Measurements from ENCODE around the gene EPSTI1. TPM values are rescaled to one million over a fixed set of nuclear protein-coding genes. Genes with fewer than 3 reads are reported as not detected.

The EPSTI1 gene
- total and polyA plus RNA-seq, 9 donors = 1.5 to 20.8 (median 5.4) TPM

DNA sequence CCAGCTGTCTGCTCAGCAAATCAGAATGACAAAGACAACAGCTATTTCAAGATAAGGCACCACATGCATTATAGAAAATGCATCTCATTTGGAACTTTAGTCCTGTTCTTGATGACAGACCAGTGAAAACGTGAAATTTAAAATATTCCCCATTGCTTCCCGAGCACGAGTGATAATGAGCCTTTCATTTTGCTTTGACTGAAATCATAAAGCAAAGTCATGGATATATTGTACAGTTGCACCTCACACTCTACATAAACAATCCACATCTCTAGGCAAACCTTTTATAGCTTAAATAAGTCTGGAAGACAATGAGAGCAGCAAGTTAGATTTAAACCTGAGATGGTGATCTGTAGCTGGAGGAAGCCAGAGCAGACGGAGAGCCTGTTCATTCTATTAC is 131.6 kb downstream of the EPSTI1 start:
- Histone ChIP-seq H3K4me1 (ENCODE audit: insufficient read depth) (peaks cover 4% of the 10 kb centered on the region), H3K36me3 (no peaks in the 10 kb centered on the region), H3K4me3 (no peak overlapping the region), H3K9me3 (no peaks in the 10 kb centered on the region), H3K27ac (no peak overlapping the region), H3K27me3 (no peaks in the 10 kb centered on the region)
- intact Hi-C loops (cut with DNase I) = no loop called here
- no peak for DNase-seq
- TF ChIP-seq EP300 (IDR thresholded peaks at IDR 0.05) = no peak
- no peak for TF ChIP-seq CTCF (IDR thresholded peaks at IDR 0.05)
- TF ChIP-seq POLR2A (IDR thresholded peaks at IDR 0.05) = no peak
- 86 to 90% (median 88%) methylated on average over 4 of the region's 4 CpGs for WGBS, 3 donors

- intact Hi-C loops (cut with DNase I) = no loop called here
- H3K27me3 ChIP-seq = no peaks in the 10 kb centered on the region
- TF ChIP-seq EP300 (IDR thresholded peaks at IDR 0.05) (no peak), POLR2A (IDR thresholded peaks at IDR 0.05) (no peak), CTCF (IDR thresholded peaks at IDR 0.05) (no peak)
- no peak for DNase-seq
- no peak overlapping the region for H3K27ac ChIP-seq
- 50 to 59% (median 50%) methylated on average over 2 of the region's 2 CpGs for WGBS, 3 donors
- H3K4me1 ChIP-seq (ENCODE audit: insufficient read depth) = peaks cover under 1% of the 10 kb centered on the region
- H3K9me3 ChIP-seq = no peaks in the 10 kb centered on the region
- no peak overlapping the region for H3K4me3 ChIP-seq
- H3K36me3 ChIP-seq = no peaks in the 10 kb centered on the region
These were observed 132.3 kb downstream of the EPSTI1 start for GRCh38 chr13:42859760-42860159.

DNA sequence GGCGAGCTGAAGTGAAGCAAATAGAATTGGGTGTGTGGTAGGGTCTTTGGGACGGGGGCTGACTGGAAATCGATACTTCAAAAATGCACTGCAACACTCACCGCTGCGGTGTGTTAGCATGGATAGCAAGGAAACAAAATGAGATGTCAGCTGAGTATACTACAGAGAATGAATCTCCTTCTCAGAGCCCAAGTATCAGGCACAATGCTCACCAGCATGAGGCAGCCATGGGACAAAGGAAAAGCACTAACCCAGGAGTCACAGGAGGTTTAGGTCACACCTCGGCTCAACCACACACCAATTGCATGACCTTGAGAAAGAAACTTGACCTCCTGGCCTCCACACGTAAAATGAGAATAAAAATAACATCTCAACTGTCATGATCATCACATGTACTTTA is 136.6 kb downstream of the EPSTI1 start:
- Histone ChIP-seq H3K9me3 (no peaks in the 10 kb centered on the region), H3K27me3 (no peaks in the 10 kb centered on the region), H3K4me3 (no peak overlapping the region), H3K36me3 (no peaks in the 10 kb centered on the region), H3K27ac (no peak overlapping the region), H3K4me1 (ENCODE audit: insufficient read depth) (no peaks in the 10 kb centered on the region)
- WGBS, 3 donors = 73 to 81% (median 74%) methylated on average over 7 of the region's 7 CpGs
- intact Hi-C loops (cut with DNase I) = no loop called here
- TF ChIP-seq CTCF (IDR thresholded peaks at IDR 0.05) (no peak), POLR2A (IDR thresholded peaks at IDR 0.05) (no peak), EP300 (IDR thresholded peaks at IDR 0.05) (no peak)
- DNase-seq = no peak

- intact Hi-C loops (cut with DNase I) = no loop called here
- 92 to 95% (median 94%) methylated on average over 3 of the region's 3 CpGs for WGBS, 3 donors
- H3K27ac ChIP-seq = no peak overlapping the region
- no peak overlapping the region for H3K4me3 ChIP-seq
- no peaks in the 10 kb centered on the region for H3K4me1 ChIP-seq (ENCODE audit: insufficient read depth)
- no peaks in the 10 kb centered on the region for H3K27me3 ChIP-seq
- no peak for DNase-seq
- no peak for TF ChIP-seq CTCF (IDR thresholded peaks at IDR 0.05)
- TF ChIP-seq EP300 (IDR thresholded peaks at IDR 0.05) = no peak
- TF ChIP-seq POLR2A (IDR thresholded peaks at IDR 0.05) = no peak
- no peaks in the 10 kb centered on the region for H3K9me3 ChIP-seq
- H3K36me3 ChIP-seq = no peaks in the 10 kb centered on the region
These were observed 139.9 kb downstream of the EPSTI1 start for GRCh38 chr13:42852136-42852535.

- H3K4me3 ChIP-seq = no peak overlapping the region
- 89 to 93% (median 91%) methylated on average over 2 of the region's 2 CpGs for WGBS, 3 donors
- no peak for TF ChIP-seq EP300 (IDR thresholded peaks at IDR 0.05)
- no peak for TF ChIP-seq POLR2A (IDR thresholded peaks at IDR 0.05)
- no peak for TF ChIP-seq CTCF (IDR thresholded peaks at IDR 0.05)
- H3K4me1 ChIP-seq (ENCODE audit: insufficient read depth) = no peaks in the 10 kb centered on the region
- H3K27me3 ChIP-seq = no peaks in the 10 kb centered on the region
- no peak for DNase-seq
- H3K36me3 ChIP-seq = no peaks in the 10 kb centered on the region
- H3K27ac ChIP-seq = no peak overlapping the region
- H3K9me3 ChIP-seq = no peaks in the 10 kb centered on the region
- intact Hi-C loops (cut with DNase I) = no loop called here
These were observed 142.8 kb downstream of the EPSTI1 start for GRCh38 chr13:42849200-42849599.
